Measurements from ENCODE around the gene RYR3.

- no peak for TF ChIP-seq CTCF (IDR thresholded peaks at IDR 0.05)
- TF ChIP-seq ZFX (IDR thresholded peaks at IDR 0.05; ENCODE audit: borderline replicate concordance) = no peak
Measured at GRCh38 chr15:33716025-33716424, 405.3 kb downstream of the RYR3 start.
